GM19463 (cell line): ENCODE results near the gene SDHA.
A peak's percentile ranks its signal among the peaks of the same experiment; 100 is the strongest.
"Not testable (repeated sequence)": the region's sequence is repeated elsewhere in the genome, so short reads cannot be mapped to it uniquely, and the experiment has no call there.

Experiments
- ATAC-seq: cut with Tn5 transposase; IDR thresholded peaks from one replicate; pipeline ENCODE4 v1.9.1; 2021; ENCODE audit warnings: mild to moderate bottlenecking, moderate library complexity; ENCODE audit not compliant: unreplicated experiment

The SDHA gene

DNA sequence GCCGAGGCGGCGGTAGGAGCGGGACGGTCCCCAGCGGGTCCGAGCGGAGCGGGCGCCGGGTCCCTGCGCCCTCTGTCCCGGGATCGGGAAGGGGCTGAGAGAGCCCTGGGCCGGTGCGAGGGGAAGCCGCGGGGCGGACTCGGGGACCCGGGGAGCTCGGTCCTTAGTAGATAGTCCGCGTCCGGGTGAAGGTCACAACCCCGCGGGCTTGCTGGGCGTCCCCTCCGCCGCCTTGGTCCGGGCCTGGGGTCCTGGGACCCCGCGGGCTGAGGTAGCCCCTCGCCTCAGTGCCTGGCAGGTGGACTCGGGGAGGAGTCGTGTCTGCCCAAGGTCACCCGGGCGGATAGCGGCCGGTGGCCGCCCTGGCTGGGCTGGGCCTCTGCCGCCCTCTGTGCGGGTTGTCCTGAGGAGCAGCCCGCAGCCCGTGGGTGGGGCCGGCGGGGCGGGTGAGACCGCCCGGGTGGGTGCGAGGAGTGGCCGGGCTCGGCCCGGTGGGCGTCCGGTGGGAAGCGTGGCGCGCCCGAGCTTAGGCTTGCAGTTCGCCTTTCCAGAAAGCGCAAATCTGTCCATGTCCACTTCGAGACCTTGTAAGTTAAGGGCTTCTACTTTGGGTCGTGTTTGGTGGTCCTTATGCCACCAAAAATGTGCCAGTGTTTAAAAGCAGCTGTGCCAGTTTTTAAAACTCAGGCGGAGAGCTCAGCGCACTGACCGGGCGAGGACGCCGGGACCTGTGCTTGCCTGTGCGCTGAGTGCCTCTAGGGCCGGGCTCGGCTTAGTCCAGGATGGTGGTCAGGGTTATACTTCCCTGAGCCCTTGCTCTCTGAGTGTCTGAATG is 554 bp downstream of the SDHA start:
- peak; percentile 20 for ATAC-seq

DNA sequence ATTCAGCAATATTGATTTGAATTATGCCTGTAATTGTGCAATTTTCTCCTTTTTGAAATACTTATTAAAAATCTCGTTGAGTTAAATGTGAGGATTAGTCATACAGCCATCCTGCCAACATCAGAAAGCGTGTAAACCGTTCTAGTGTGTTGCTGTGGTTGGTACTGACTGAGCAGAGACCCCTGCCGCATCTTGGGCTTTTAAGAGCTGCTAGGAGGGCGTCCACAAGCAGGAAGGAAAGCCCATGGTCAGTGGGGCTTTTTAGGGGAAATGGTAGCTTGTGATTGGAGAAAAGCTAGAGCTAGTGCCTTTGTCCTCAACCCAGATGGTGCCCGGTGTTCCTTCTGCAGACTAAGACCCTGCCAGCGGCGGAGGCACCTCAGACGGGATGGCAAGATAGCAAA is 1.3 kb downstream of the SDHA start:
- no peak for ATAC-seq

DNA sequence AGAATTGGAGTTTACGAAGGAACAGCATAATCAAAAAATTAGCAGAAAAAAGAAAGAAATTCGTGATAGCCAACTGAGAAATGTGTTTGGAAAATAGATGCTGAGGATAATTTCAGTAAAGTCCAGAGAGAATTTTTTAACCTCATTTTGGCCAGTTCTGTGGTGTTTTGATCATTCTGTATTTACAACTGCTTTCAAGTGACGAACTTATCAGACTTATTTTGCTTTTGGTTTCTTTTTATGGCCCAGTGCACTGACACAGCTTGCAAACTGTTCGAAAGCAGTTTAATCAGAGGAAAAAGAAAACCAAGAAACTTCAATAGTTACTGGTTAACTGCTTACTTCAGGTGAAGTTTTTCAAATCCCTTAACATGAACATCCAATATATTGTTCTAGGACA is 1.9 kb downstream of the SDHA start:
- ATAC-seq = no peak

DNA sequence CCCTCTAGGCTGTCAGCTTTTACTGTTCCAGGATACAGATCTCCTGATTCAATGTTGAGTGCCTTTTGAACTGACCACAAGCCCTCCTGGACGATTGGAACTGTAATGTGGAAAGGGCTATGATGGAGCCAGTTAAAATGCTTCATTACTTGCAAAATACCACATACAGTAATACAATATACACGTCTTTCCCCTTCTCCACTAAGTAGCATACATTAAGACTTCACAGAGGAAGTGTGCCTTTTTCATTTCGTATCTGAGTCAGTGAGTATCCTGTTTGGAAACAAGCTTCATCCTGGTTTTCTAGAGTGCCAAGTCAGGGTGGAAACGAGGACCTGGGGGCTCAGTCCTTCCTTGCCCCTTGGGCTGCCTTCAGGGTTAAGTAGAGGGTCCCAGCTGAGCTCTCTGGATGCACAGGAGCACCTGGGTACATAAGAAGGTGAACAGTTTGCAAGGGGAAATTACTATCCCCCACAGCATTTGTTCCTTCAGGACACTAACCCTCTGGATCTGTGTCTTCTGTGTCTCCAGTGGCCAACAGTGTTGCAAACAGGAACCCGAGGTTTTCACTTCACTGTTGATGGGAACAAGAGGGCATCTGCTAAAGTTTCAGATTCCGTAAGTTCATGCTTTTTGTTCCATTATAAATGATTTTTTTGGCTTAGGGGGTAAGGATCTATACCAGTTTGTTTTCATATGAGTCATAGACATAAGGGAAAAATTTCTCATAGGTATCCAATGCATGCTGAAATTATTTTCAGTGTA is 5.0 kb downstream of the SDHA start:
- not testable (repeated sequence) for ATAC-seq

DNA sequence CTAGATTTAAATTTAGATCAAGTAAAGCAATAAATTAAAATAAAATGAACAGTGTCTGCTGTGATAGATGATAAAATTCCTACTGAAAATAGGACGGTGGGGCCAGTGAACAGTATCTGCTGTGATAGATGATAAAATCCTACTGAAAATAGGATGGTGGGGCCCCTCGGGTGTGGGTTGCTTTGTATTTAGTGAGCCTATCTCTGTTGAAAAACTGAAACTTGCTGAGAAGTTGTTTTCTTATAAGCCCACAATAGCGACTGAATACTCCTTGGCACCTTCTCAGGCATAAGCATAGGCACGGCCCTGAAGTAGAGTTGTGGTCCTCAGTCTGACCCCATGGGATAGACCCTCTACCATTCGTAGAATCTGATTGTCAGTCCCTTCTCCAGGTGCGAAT is 5.7 kb downstream of the SDHA start:
- ATAC-seq = no peak

- no peak for ATAC-seq
Measured at GRCh38 chr5:225334-225733, 7.2 kb downstream of the SDHA start.

GRCh38 chr5:227375-227774 is 9.3 kb downstream of the SDHA start:
- ATAC-seq = not testable (repeated sequence)

GRCh38 chr5:228886-229285 is 10.8 kb downstream of the SDHA start:
- ATAC-seq = no peak

GRCh38 chr5:230711-231110 is 12.6 kb downstream of the SDHA start:
- no peak for ATAC-seq

DNA sequence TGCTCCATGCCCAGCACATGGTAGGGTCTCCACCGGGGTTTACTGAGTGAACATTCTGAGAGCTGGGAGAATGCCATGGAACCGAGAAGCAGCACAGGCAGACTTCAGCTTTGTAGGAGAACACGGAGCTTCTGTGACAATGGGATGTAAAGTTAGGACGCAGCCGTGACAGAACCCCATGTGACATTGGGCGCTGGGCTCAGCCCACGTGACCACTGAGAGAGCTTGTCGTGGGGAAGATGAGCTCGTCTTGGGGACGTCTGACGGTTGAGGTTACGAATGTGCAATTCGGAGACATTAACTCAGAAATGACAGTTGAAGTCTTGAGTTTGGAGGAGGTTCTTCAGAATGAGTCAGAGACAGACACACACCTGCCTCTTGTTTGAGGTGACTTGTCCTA is 13.5 kb downstream of the SDHA start:
- ATAC-seq = no peak

GRCh38 chr5:233426-233825 is 15.3 kb downstream of the SDHA start:
- not testable (repeated sequence) for ATAC-seq

DNA sequence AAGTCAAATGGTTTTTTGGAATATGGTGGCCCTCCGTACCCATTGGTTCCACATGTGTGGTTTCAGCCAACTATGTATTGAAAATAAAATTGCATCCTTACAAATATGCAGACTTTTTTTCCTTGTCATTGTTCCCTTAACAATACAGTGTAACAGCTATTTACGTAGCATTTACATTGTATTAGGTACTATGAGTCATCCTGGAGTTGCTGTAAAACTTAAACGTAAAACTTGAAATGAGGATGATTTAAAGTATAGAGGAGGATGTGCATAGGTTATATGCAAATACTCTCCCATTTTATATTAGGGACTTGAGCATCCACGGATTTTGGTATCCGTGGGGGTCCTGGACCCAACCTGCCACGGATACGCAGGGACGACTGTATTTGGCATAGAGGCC is 16.3 kb downstream of the SDHA start:
- ATAC-seq = no peak

DNA sequence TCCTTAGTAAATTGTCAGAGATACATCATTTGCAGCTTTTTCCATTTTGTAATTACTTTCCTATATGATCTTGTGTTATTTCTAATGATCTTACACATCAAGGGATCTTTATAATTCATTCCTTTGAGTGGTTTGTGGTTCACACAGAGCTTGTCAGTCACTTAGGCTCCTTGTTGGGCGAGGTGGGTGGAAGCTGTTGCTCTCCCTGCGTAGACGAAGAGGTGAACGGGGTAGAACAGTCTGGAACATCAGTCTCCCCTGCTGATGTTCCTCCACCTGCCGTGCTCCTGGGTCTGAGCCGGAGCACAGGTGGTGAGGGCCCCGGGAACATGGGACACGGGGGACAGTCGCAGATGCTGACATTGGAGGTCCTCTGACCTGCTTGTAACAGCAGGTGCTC is 17.4 kb downstream of the SDHA start:
- ATAC-seq = not testable (repeated sequence)

- not testable (repeated sequence) for ATAC-seq
Measured at GRCh38 chr5:237931-238330, 19.8 kb downstream of the SDHA start.

DNA sequence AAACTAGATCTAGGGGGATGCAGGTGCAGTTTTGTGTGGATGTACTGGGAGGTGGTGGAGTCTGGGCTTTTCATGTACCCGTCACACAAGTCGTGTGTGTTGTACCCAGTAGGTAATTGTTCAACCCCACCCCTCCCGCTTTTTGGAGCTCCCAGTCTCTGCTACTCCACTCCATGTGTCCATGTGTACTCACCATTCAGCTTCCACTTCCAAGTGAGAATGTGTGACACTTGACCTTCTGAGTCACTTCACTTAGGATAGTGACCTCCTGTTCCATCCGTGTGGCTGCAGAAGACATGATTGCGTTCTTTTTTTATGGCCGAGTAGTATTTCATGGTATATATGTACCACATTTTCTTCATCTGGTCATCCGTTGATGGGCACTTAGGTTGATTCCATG is 22.4 kb downstream of the SDHA start:
- ATAC-seq = not testable (repeated sequence)

GRCh38 chr5:241045-241669 is 23.0 kb downstream of the SDHA start:
- not testable (repeated sequence) for ATAC-seq

- not testable (repeated sequence) for ATAC-seq
Measured at GRCh38 chr5:243683-244367, 25.7 kb downstream of the SDHA start.

DNA sequence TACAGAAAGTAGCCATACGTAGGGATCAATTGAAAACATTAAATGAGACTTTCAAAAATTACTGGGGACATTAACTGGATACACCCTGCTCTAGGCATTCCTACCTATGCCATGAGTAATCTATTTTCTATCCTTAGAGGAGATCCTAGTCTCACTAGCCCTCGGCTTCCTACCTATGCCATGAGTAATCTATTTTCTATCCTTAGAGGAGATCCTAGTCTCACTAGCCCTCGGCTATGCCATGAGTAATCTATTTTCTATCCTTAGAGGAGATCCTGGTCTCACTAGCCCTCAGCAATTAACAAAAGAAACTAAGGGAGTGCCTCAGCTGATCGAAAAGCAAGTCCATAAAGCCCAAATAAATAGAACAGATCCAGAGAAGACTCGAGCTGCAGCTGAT is 27.6 kb downstream of the SDHA start:
- not testable (repeated sequence) for ATAC-seq

GRCh38 chr5:250396-250795 is 32.3 kb downstream of the SDHA start:
- ATAC-seq = not testable (repeated sequence)

- ATAC-seq = not testable (repeated sequence)
Measured at GRCh38 chr5:251016-251415, 32.9 kb downstream of the SDHA start.

GRCh38 chr5:251538-251937 is 33.4 kb downstream of the SDHA start:
- ATAC-seq = not testable (repeated sequence)
